GM12873 (cell line): ENCODE data around the gene EXOC3.

Source experiments
- CTCF ChIP-seq: IDR thresholded peaks from 2 replicates; pipeline ENCODE4 v1.5.1; 2012; ENCODE audit warnings: low read depth, mild to moderate bottlenecking, moderate library complexity, low read length, control low read depth; ENCODE audit not compliant: insufficient read depth; ENCODE audit errors: missing control alignments

EXOC3 gene

DNA sequence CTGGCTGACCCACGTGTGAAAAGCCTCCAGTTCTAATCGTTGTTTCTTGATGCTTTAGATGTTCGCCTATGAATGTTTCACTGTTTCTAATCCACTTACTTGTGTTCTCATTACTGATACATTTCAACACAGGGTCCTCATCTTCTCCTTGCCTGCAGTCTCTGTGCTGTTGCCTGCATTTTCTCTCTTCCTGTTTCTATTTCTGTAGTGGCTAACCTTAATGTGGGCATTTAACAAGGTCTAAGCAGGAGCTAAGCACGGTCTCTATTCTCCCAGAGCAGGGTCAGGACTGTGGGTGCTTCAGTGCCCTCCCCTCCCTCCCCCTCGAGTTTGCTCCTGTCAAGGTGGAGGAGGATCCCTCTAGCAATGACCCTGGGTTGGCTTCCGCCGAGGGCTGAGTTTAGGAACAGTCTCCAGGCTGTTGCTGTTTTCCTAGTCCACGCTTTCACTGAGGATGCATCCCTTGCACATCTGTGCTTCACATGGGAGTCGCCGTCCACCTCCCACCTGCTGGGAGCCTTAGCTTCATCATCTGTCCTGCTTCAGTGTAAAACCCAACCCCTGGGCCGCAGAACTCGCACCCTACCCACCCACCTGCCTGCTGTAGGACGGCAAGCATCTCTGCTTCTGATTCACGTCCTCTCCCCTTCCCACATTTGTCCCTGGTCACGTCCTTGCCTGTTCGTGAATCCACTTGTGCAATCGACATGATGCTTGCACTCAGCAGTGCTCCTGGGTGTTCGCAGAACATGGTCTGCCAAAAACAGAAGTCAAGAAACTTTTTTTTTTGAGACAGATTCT lies 2.4 kb upstream of the EXOC3 start:
- no peak for TF ChIP-seq CTCF

- TF ChIP-seq CTCF: no peak
These were observed 1.0 kb upstream of the EXOC3 start for GRCh38 chr5:441996-442334.

- no peak for TF ChIP-seq CTCF
These were observed 519 bp downstream of the EXOC3 start for GRCh38 chr5:443239-444151.

DNA sequence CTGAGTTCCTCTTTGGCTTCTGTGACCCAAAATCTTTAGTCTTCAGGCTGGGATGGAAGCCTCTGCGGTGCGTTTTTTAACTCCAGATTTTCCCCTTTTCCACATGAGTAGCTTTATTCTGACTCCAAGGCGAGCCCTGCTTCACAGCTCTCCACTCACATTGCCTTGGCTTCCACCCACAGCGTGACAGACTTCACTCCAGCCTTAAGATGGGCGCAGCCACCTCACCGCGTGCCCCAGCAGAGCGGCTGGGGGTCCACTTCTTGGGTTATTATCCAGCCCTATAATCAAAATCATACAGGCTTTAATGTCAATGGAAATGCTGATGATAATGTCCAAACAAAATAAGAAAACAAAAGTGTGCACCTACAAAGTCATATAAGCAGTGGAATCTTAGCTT lies 1.2 kb downstream of the EXOC3 start:
- no peak for TF ChIP-seq CTCF

GRCh38 chr5:445591-445990 lies 2.6 kb downstream of the EXOC3 start:
- no peak for TF ChIP-seq CTCF

DNA sequence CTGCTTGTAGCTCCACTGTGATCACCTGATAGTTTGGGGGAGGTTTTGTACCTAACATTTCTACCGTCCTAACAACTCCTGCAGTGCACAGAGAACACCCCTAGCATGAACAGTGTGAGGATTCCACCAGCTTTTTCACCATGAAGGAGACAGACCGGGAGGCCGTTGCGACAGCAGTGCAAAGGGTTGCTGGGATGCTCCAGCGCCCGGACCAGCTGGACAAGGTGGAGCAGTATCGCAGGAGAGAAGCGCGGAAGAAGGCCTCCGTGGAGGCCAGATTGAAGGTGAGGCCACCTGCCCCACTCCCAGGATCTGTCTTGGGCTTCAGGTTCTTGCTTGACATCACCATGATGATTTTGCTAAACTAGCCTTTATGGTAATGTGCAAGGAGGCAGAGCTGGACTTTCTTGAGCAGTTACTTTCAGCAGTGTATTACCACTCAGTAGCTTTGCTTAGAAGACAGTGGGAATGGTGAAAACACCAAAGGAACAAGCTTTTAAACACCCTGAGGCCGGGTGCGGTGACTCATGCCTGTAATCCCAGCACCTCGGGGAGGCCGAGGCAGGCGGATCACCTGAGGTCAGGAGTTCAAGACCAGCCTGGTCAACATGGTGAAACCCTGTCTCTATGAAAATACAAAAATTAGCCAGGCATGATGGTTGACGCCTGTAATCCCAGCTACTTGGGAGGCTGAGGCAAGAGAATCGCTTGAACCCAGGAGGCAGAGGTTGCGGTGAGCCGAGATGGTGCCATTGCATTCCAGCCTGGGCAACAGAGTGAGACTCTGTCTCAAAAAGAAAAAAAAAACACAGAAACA lies 3.3 kb downstream of the EXOC3 start:
- TF ChIP-seq CTCF: no peak

DNA sequence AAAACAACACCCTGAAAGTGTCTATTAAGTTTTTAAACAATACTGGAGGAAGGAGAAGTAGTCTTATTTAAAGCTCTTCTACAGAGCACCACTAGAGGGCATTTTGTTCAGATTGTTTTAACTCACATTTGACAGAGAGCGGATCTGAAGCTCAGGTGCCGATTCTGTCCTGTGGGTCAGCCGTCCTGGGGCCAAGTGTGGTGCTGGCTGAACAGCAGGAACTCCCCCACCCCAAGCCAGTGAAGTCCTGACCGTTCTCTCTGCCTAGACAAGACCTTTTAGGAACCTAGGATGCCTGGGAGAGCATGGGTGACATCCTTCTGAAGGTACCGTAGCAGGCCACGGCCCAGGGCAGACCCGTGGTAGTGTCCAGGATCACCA lies 3.9 kb downstream of the EXOC3 start:
- peak; percentile 64 for TF ChIP-seq CTCF
